Smooth muscle cell (in vitro differentiated cells): ENCODE measurements around the gene NCOA3. TPM values are rescaled to one million over a fixed set of nuclear protein-coding genes. Genes with fewer than 3 reads are reported as not detected.
"Not testable (repeated sequence)": the region's sequence is repeated elsewhere in the genome, so short reads cannot be mapped to it uniquely, and the experiment has no call there.

ENCODE experiments used
- DNase-seq: peaks from one replicate; lab custom pipeline; 2025; ENCODE audit not compliant: unreplicated experiment; lab: John Stamatoyannopoulos, UW
- H2AFZ ChIP-seq: fragments of 200-600 bp; sonication (generic); 2 replicates; pipeline ENCODE4 v1.6.0; 2016; ENCODE audit warnings: antibody characterized with exemption, low read depth, mild to moderate bottlenecking
- H3F3A ChIP-seq: fragments of 200-600 bp; sonication (generic); 2 replicates; pipeline ENCODE4 v1.6.0; 2017; ENCODE audit warnings: antibody characterized with exemption, low read depth
- H3K27ac ChIP-seq: fragments of 200-600 bp; sonication (generic); 2 replicates; pipeline ENCODE4 v1.5.1; 2016; ENCODE audit warnings: low read depth, mild to moderate bottlenecking
- H3K27me3 ChIP-seq: fragments of 200-600 bp; sonication (generic); 2 replicates; pipeline ENCODE4 v1.6.1; 2016; ENCODE audit warnings: low read depth, mild to moderate bottlenecking
- H3K36me3 ChIP-seq: fragments of 200-600 bp; sonication (generic); 2 replicates; pipeline ENCODE4 v1.5.1; 2016; ENCODE audit warnings: low read depth
- H3K4me1 ChIP-seq: fragments of 200-600 bp; sonication (generic); 2 replicates; pipeline ENCODE4 v1.5.1; 2016; ENCODE audit warnings: low read depth
- H3K4me2 ChIP-seq: fragments of 200-600 bp; sonication (generic); 2 replicates; pipeline ENCODE4 v1.6.0; 2016; ENCODE audit warnings: mild to moderate bottlenecking
- H3K4me3 ChIP-seq: fragments of 200-600 bp; sonication (generic); 2 replicates; pipeline ENCODE4 v1.5.1; 2016; ENCODE audit warnings: mild to moderate bottlenecking
- H3K79me2 ChIP-seq: fragments of 200-600 bp; sonication (generic); 2 replicates; pipeline ENCODE4 v1.6.0; 2016; ENCODE audit warnings: low read depth, mild to moderate bottlenecking
- H3K9ac ChIP-seq: fragments of 200-600 bp; sonication (generic); 2 replicates; pipeline ENCODE4 v1.6.0; 2016; ENCODE audit warnings: low read depth
- H3K9me3 ChIP-seq: fragments of 200-600 bp; sonication (generic); replicated peaks from 2 replicates; pipeline ENCODE4 v1.5.1; 2016; ENCODE audit warnings: low read depth
- H4K20me1 ChIP-seq: fragments of 200-600 bp; sonication (generic); 2 replicates; pipeline ENCODE4 v1.6.0; 2016; ENCODE audit warnings: low read depth
- WGBS: methylation state at CpG from one replicate; pipeline ENCODE4 v1.1.7; 2016; ENCODE audit warnings: low lambda C conversion rate; 5-methylcytosine and 5-hydroxymethylcytosine counted together
- polyA plus RNA-seq: library from polyadenylated mRNA; unstranded; fragments of >200 nt; fragmentation: Nextera tagmentation; extraction: Ambion mirVana; gene quantifications from 2 replicates; pipeline ENCODE4 v1.2.1, GENCODE V29; 2016
- total RNA-seq: library from RNA; depleted of rRNA; stranded (reverse); fragments of >200 nt; gene quantifications from 2 replicates; pipeline ENCODE4 v1.2.3, GENCODE V29; 2014
- TF ChIP-seq, protein P1 (sequence below): fragments of 200-600 bp; sonication (generic); IDR thresholded peaks from 2 replicates; pipeline ENCODE4 v1.5.1; 2017; ENCODE audit warnings: borderline replicate concordance, mild to moderate bottlenecking, antibody characterized with exemption; ENCODE audit not compliant: insufficient read depth, poor library complexity, severe bottlenecking

Gene NCOA3
- total and polyA plus RNA-seq, 2 experiments from 2014 or later = 6.0 to 28.4 TPM

DNA sequence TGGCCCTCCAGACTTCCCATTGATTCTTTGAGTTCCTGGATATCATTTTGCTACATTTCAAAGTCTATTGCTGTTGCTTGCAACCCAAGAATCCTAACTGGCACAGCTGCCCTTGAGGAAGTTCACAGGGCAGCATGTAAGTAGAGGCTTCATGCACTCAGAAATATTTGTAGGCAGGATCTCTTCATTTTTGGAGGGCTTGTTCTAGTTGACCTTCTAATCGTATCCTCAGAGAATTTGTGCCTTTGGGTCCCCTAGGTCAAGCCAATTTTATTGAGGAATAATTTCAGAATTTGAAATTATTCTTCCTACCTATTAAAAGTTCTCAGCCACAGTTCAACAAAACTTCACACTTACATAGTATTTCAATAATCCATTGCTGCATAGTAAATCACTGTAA is 5.6 kb upstream of the NCOA3 start:
- DNase-seq = no peak
- Histone ChIP-seq H3K27me3 (no peaks in the 10 kb centered on the region), H2AFZ (no peak overlapping the region), H3K4me1 (peaks cover 11% of the 10 kb centered on the region), H3K9me3 (no peaks in the 10 kb centered on the region), H3K4me3 (no peak overlapping the region), H3K79me2 (no peaks in the 10 kb centered on the region), H4K20me1 (no peaks in the 10 kb centered on the region), H3K36me3 (no peaks in the 10 kb centered on the region), H3K9ac (no peak overlapping the region), H3K4me2 (no peak overlapping the region), H3K27ac (no peak overlapping the region), H3F3A (peaks cover 2% of the 10 kb centered on the region)
- TF ChIP-seq, protein P1, sequence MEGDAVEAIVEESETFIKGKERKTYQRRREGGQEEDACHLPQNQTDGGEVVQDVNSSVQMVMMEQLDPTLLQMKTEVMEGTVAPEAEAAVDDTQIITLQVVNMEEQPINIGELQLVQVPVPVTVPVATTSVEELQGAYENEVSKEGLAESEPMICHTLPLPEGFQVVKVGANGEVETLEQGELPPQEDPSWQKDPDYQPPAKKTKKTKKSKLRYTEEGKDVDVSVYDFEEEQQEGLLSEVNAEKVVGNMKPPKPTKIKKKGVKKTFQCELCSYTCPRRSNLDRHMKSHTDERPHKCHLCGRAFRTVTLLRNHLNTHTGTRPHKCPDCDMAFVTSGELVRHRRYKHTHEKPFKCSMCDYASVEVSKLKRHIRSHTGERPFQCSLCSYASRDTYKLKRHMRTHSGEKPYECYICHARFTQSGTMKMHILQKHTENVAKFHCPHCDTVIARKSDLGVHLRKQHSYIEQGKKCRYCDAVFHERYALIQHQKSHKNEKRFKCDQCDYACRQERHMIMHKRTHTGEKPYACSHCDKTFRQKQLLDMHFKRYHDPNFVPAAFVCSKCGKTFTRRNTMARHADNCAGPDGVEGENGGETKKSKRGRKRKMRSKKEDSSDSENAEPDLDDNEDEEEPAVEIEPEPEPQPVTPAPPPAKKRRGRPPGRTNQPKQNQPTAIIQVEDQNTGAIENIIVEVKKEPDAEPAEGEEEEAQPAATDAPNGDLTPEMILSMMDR = no peak
- WGBS = 86% methylated on average over 1 of the region's 1 CpG

DNA sequence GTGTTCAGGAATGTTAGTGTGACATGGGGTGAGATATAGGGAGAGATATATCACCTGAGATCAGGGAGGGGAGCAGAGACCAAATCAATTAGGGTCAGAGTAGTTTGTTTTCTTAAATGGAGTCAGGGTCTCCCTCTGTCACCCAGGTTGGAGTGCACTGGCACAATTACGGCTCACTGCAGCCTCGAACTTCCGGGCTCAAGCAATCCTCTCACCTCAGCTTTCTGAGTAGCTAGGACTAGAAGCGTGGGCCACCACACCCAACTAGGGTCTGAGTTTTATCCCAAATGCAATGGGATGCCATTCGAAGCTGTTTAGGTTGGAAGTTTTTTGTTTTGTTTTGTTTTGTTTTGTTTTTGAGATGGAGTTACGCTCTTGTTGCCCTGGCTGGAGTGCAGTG is 3.1 kb upstream of the NCOA3 start:
- 93% methylated on average over 6 of the region's 6 CpGs for WGBS
- TF ChIP-seq, protein P1 = no peak
- no peak overlapping the region for H3K27ac ChIP-seq
- peaks cover 9% of the 10 kb centered on the region for H4K20me1 ChIP-seq
- H3K27me3 ChIP-seq = no peaks in the 10 kb centered on the region
- no peak overlapping the region for H2AFZ ChIP-seq
- no peak overlapping the region for H3K9ac ChIP-seq
- no peak overlapping the region for H3K4me3 ChIP-seq
- peaks cover 3% of the 10 kb centered on the region for H3F3A ChIP-seq
- no peak for DNase-seq
- H3K79me2 ChIP-seq = peaks cover 14% of the 10 kb centered on the region
- H3K4me1 ChIP-seq = peaks cover 16% of the 10 kb centered on the region
- no peak overlapping the region for H3K4me2 ChIP-seq
- H3K9me3 ChIP-seq = no peaks in the 10 kb centered on the region
- no peaks in the 10 kb centered on the region for H3K36me3 ChIP-seq

DNA sequence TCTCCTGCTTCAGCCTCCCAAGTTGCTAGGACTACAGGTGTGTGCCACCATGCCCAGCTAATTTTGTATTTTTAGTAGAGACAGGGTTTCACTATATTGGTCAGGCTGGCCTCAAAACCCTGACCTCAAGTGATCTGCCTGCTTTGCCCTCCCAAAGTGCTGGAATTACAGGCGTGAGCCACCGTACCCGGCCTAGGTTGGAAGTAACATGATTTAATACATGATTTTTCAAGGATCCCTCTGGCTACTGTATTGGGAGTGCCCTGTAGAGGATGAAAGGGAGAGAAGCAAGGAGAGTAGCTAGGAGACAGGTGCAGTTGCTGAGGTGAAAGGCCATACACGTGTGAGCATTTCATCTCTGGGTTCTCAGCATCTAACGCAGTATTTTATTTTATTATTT is 2.6 kb upstream of the NCOA3 start:
- H2AFZ ChIP-seq = no peak overlapping the region
- peaks cover 3% of the 10 kb centered on the region for H3F3A ChIP-seq
- H3K9ac ChIP-seq = no peak overlapping the region
- H3K27ac ChIP-seq = no peak overlapping the region
- TF ChIP-seq, protein P1 = no peak
- H3K4me1 ChIP-seq = peaks cover 19% of the 10 kb centered on the region
- peaks cover 14% of the 10 kb centered on the region for H4K20me1 ChIP-seq
- H3K27me3 ChIP-seq = no peaks in the 10 kb centered on the region
- H3K79me2 ChIP-seq = peaks cover 19% of the 10 kb centered on the region
- 92% methylated on average over 5 of the region's 5 CpGs for WGBS
- H3K4me3 ChIP-seq = no peak overlapping the region
- H3K9me3 ChIP-seq = no peaks in the 10 kb centered on the region
- no peak overlapping the region for H3K4me2 ChIP-seq
- H3K36me3 ChIP-seq = no peaks in the 10 kb centered on the region
- no peak for DNase-seq

DNA sequence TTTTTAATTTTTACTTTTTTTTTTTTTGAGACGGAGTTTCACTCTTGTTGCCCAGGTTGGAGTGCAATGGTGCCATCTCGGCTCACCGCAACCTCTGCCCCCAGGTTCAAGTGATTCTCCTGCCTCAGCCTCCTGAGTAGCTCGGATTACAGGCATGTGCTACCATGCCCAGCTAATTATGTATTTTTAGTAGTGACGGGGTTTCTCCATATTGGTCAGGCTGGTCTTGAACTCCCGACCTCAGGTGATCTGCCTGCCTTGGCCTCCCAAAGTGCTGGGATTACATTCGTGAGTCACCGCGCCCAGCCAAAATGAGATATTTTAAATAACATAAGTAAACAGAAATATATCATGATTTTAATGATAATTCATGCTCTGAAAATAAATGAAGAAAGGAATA is 1.6 kb upstream of the NCOA3 start:
- not testable (repeated sequence) for H3K36me3 ChIP-seq
- 96% methylated on average over 9 of the region's 9 CpGs for WGBS

More for the DNA sequence above, 1.6 kb upstream of the NCOA3 start:
- H3F3A ChIP-seq, DNase-seq, H3K4me2 ChIP-seq, H3K27me3 ChIP-seq, H3K4me3 ChIP-seq, H3K27ac ChIP-seq, H3K9me3 ChIP-seq, H3K9ac ChIP-seq, H2AFZ ChIP-seq: not testable (repeated sequence)
- Histone ChIP-seq H3K79me2 (peaks cover 28% of the 10 kb centered on the region), H3K4me1 (peaks cover 21% of the 10 kb centered on the region), H4K20me1 (peaks cover 21% of the 10 kb centered on the region)
